Prostate gland (tissue), 2 donors: ENCODE results near the gene CFAP97. TPM values are rescaled to one million over a fixed set of nuclear protein-coding genes. Genes with fewer than 3 reads are reported as not detected.
"Not testable (repeated sequence)": the region's sequence is repeated elsewhere in the genome, so short reads cannot be mapped to it uniquely, and the experiment has no call there.

Experiments
- DNase-seq: peaks from one replicate; pipeline ENCODE4 v3.0.0-alpha.2; 2019; ENCODE audit warnings: low spot score
- H3K27ac ChIP-seq, 2 donors: fragments of 200-600 bp; sonication (generic); 2 replicates each; pipeline ENCODE4 v1.5.1; 2017 to 2019
- H3K27me3 ChIP-seq: fragments of 200-600 bp; sonication (generic); replicated peaks from 2 replicates; pipeline ENCODE4 v1.5.1; 2019; ENCODE audit not compliant: insufficient read depth
- H3K36me3 ChIP-seq, 2 donors: fragments of 200-600 bp; sonication (generic); 1 replicate in 1 of 2; 2 replicates in 1 of 2; pipeline versions ENCODE4 v1.5.1 to v1.8.1; 2017 to 2019
- H3K4me1 ChIP-seq: fragments of 200-600 bp; sonication (generic); replicated peaks from 2 replicates; pipeline ENCODE4 v1.5.1; 2019
- H3K4me3 ChIP-seq, 2 donors: fragments of 200-600 bp; sonication (generic); 2 replicates each; pipeline ENCODE4 v1.5.1; 2017 to 2019
- H3K9me3 ChIP-seq: fragments of 200-600 bp; sonication (generic); 2 replicates; pipeline ENCODE4 v1.5.1; 2017
- POLR2A ChIP-seq: fragments of 450-650 bp; IDR thresholded peaks from one replicate; pipeline ENCODE4 v1.6.1; 2016; ENCODE audit warnings: antibody characterized with exemption, mild to moderate bottlenecking
- POLR2AphosphoS5 ChIP-seq: sonication (generic); formaldehyde crosslinking; IDR thresholded peaks from one replicate; pipeline ENCODE4 v1.6.1; 2017; ENCODE audit warnings: antibody characterized with exemption
- whole genome bisulfite sequencing: methylation state at CpG from one replicate; pipeline ENCODE4 v1.1.5; 2018; 5-methylcytosine and 5-hydroxymethylcytosine counted together
- intact Hi-C: fragments of 100-400 bp; cut with DNase I; formaldehyde crosslinking; loops from one replicate; pipeline ENCODE4 v1.14.2; 2022
- total RNA-seq, 2 donors: library from RNA; depleted of rRNA; stranded (reverse); fragments of >200 nt; gene quantifications; one replicate each; pipeline ENCODE4 v1.1.0, GENCODE V29; 2016
- TF ChIP-seq, protein P1 (sequence below), 4 experiments: fragments of 200-600 bp in 2 of 4; fragments of 450-650 bp in 2 of 4; sonication (generic) in 2 of 4; IDR thresholded peaks; 1 replicate in 3 of 4; 2 replicates in 1 of 4; pipeline ENCODE4 v1.5.1; 2016 to 2019; ENCODE audit warnings: antibody characterized with exemption in 4 of 4, mild to moderate bottlenecking in 2 of 4, moderate library complexity in 2 of 4

The CFAP97 gene
- total RNA-seq, 2 donors from 2014 or later, result 28.9 to 35.2 TPM

- Histone ChIP-seq H3K36me3 (no peaks in the 10 kb centered on the region), H3K4me1 (no peaks in the 10 kb centered on the region), H3K4me3 (no peak overlapping the region), H3K27ac (no peak overlapping the region), H3K9me3 (no peaks in the 10 kb centered on the region), H3K27me3 (no peaks in the 10 kb centered on the region)
- WGBS, result 71% methylated on average over 6 of the region's 6 CpGs
- intact Hi-C loops, result no loop called here
- no peak for DNase-seq
- TF ChIP-seq, protein P1, sequence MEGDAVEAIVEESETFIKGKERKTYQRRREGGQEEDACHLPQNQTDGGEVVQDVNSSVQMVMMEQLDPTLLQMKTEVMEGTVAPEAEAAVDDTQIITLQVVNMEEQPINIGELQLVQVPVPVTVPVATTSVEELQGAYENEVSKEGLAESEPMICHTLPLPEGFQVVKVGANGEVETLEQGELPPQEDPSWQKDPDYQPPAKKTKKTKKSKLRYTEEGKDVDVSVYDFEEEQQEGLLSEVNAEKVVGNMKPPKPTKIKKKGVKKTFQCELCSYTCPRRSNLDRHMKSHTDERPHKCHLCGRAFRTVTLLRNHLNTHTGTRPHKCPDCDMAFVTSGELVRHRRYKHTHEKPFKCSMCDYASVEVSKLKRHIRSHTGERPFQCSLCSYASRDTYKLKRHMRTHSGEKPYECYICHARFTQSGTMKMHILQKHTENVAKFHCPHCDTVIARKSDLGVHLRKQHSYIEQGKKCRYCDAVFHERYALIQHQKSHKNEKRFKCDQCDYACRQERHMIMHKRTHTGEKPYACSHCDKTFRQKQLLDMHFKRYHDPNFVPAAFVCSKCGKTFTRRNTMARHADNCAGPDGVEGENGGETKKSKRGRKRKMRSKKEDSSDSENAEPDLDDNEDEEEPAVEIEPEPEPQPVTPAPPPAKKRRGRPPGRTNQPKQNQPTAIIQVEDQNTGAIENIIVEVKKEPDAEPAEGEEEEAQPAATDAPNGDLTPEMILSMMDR (IDR thresholded peaks at IDR 0.05), result no peak
- TF ChIP-seq POLR2A, result no peak
- no peak for TF ChIP-seq POLR2AphosphoS5
Measured at GRCh38 chr4:185120631-185120946, 83.2 kb downstream of the CFAP97 start.

GRCh38 chr4:185119927-185120630 lies 83.7 kb downstream of the CFAP97 start:
- no peak for DNase-seq
- Histone ChIP-seq H3K9me3 (no peaks in the 10 kb centered on the region), H3K27ac (no peak overlapping the region), H3K36me3 (no peaks in the 10 kb centered on the region), H3K27me3 (no peaks in the 10 kb centered on the region), H3K4me3 (no peak overlapping the region), H3K4me1 (no peaks in the 10 kb centered on the region)
- intact Hi-C loops, result no loop called here
- WGBS, result 80% methylated on average over 3 of the region's 3 CpGs
- no peak for TF ChIP-seq POLR2A
- TF ChIP-seq, protein P1 (IDR thresholded peaks at IDR 0.05), result no peak
- TF ChIP-seq POLR2AphosphoS5, result no peak

DNA sequence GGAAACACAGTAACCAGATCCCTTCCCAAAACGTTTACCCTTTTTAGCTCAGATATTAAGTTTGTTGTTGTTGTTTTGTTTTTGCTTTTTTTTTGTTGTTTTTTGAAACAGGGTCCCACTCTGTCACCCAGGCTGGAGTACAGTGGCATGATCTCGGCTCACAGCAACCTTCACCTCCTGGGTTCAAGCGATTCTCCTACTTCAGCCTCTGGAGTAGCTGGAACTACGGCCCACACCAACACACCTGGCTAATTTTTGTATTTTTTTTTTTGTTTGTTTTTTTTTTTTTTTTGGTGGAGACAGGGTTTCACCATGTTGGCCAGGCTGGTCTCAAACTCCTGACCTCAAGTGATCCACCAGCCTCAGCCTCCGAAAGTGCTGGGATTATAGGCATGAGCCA lies 84.3 kb downstream of the CFAP97 start:
- H3K27ac ChIP-seq, H3K9me3 ChIP-seq, H3K4me1 ChIP-seq, H3K36me3 ChIP-seq, DNase-seq, H3K27me3 ChIP-seq, intact Hi-C loops, H3K4me3 ChIP-seq: not testable (repeated sequence)
- WGBS, result 88% methylated on average over 5 of the region's 5 CpGs

GRCh38 chr4:185118876-185119275 lies 84.9 kb downstream of the CFAP97 start:
- Histone ChIP-seq H3K27ac (no peak overlapping the region), H3K36me3 (no peaks in the 10 kb centered on the region), H3K4me1 (no peaks in the 10 kb centered on the region), H3K4me3 (no peak overlapping the region), H3K27me3 (no peaks in the 10 kb centered on the region), H3K9me3 (no peaks in the 10 kb centered on the region)
- no peak for TF ChIP-seq POLR2AphosphoS5
- TF ChIP-seq, protein P1 (IDR thresholded peaks at IDR 0.05), result no peak
- TF ChIP-seq POLR2A, result no peak
- DNase-seq, result no peak
- intact Hi-C loops, result no loop called here
- WGBS, result 90% methylated on average over 7 of the region's 7 CpGs

- H3K4me3 ChIP-seq, result no peak overlapping the region
- no peaks in the 10 kb centered on the region for H3K27me3 ChIP-seq
- DNase-seq, result no peak
- H3K27ac ChIP-seq, result no peak overlapping the region
- 97% methylated on average over 7 of the region's 7 CpGs for WGBS
- H3K4me1 ChIP-seq, result no peaks in the 10 kb centered on the region
- H3K9me3 ChIP-seq, result no peaks in the 10 kb centered on the region
- TF ChIP-seq POLR2AphosphoS5 (no peak), POLR2A (no peak)
- TF ChIP-seq, protein P1 (IDR thresholded peaks at IDR 0.05), result no peak
- no peaks in the 10 kb centered on the region for H3K36me3 ChIP-seq
- intact Hi-C loops, result no loop called here
Measured at GRCh38 chr4:185117300-185117934, 86.4 kb downstream of the CFAP97 start.
